Epidermal melanocyte (primary cell): ENCODE measurements around the gene FAM184B.

Experiments
- DNase-seq: peaks from one replicate; pipeline ENCODE4 v3.0.0; 2011; ENCODE audit warnings: low spot score; ENCODE audit not compliant: insufficient read length

FAM184B gene

GRCh38 chr4:17773135-17773698, 8.2 kb downstream of the FAM184B start:
- DNase-seq = no peak

- DNase-seq = no peak
Observed at GRCh38 chr4:17771284-17771908, 10.0 kb downstream of the FAM184B start.

GRCh38 chr4:17770845-17771244, 10.6 kb downstream of the FAM184B start:
- DNase-seq = no peak

GRCh38 chr4:17769406-17770174, 11.8 kb downstream of the FAM184B start:
- no peak for DNase-seq

- no peak for DNase-seq
Observed at GRCh38 chr4:17766826-17767458, 14.5 kb downstream of the FAM184B start.

GRCh38 chr4:17765514-17766286, 15.7 kb downstream of the FAM184B start:
- DNase-seq = no peak

GRCh38 chr4:17763931-17764330, 17.5 kb downstream of the FAM184B start:
- no peak for DNase-seq

GRCh38 chr4:17763416-17763815, 18.0 kb downstream of the FAM184B start:
- DNase-seq = peak; percentile 77

GRCh38 chr4:17762726-17763125, 18.7 kb downstream of the FAM184B start:
- no peak for DNase-seq

- no peak for DNase-seq
Observed at GRCh38 chr4:17761062-17761461, 20.4 kb downstream of the FAM184B start.

- no peak for DNase-seq
Observed at GRCh38 chr4:17760626-17761025, 20.8 kb downstream of the FAM184B start.

- DNase-seq = no peak
Observed at GRCh38 chr4:17758485-17758884, 22.9 kb downstream of the FAM184B start.

- DNase-seq = no peak
Observed at GRCh38 chr4:17757621-17758020, 23.8 kb downstream of the FAM184B start.

- no peak for DNase-seq
Observed at GRCh38 chr4:17753646-17754045, 27.8 kb downstream of the FAM184B start.

- DNase-seq = no peak
Observed at GRCh38 chr4:17740702-17741101, 40.7 kb downstream of the FAM184B start.

GRCh38 chr4:17736484-17736883, 44.9 kb downstream of the FAM184B start:
- DNase-seq = no peak

- DNase-seq = no peak
Observed at GRCh38 chr4:17726911-17727310, 54.5 kb downstream of the FAM184B start.

GRCh38 chr4:17723648-17724047, 57.8 kb downstream of the FAM184B start:
- no peak for DNase-seq

GRCh38 chr4:17722356-17722700, 59.1 kb downstream of the FAM184B start:
- DNase-seq = no peak

- DNase-seq = no peak
Observed at GRCh38 chr4:17721496-17722355, 59.7 kb downstream of the FAM184B start.

GRCh38 chr4:17719106-17719505, 62.3 kb downstream of the FAM184B start:
- no peak for DNase-seq
